H1 (cell line): ENCODE results near the gene DNAI1. TPM values are rescaled to one million over a fixed set of nuclear protein-coding genes. Genes with fewer than 3 reads are reported as not detected.

ENCODE experiments used
- CTCF ChIA-PET: fragments of 300-600 bp; sonication (Branson Sonifier 250); formaldehyde crosslinking; loops from one replicate; lab custom pipeline; 2021; ENCODE audit not compliant: partially characterized antibody; lab: Charles Lee
- POLR2A ChIA-PET: fragments of 300-600 bp; sonication (Branson Sonifier 250); formaldehyde crosslinking; loops from one replicate; lab custom pipeline; 2021; ENCODE audit warnings: inconsistent platforms; ENCODE audit not compliant: partially characterized antibody; lab: Charles Lee
- DNase-seq, 2 experiments: peaks; one replicate each; pipeline versions ENCODE4 v3.0.0 to v3.0.0-alpha.2; 2010 to 2022; ENCODE audit warnings: low spot score in 2 of 2, low read depth in 1 of 2, mixed read lengths in 1 of 2
- FAIRE-seq: peaks from 2 replicates; lab custom pipeline; 2011; peaks lifted over from hg19 to GRCh38; lab: Jason Lieb, UNC
- H2AFZ ChIP-seq: 2 replicates; pipeline ENCODE4 v1.8.1; 2012; ENCODE audit warnings: low read length, inconsistent platforms
- H2AK5ac ChIP-seq: 2 replicates; pipeline ENCODE4 v1.6.1; 2013; ENCODE audit warnings: low read depth, low read length
- H2BK120ac ChIP-seq: replicated peaks from 2 replicates; pipeline ENCODE3; 2013; ENCODE audit warnings: low read depth, low read length, inconsistent platforms
- H2BK12ac ChIP-seq: 2 replicates; pipeline ENCODE4 v1.6.1; 2013; ENCODE audit warnings: low read depth, low read length
- H2BK15ac ChIP-seq: 2 replicates; pipeline ENCODE4 v1.6.1; 2013; ENCODE audit warnings: low read length
- H2BK20ac ChIP-seq: 2 replicates; pipeline ENCODE4 v1.6.1; 2013; ENCODE audit warnings: low read length
- H2BK5ac ChIP-seq: 2 replicates; pipeline ENCODE4 v1.6.1; 2013; ENCODE audit warnings: low read depth, low read length
- H3K14ac ChIP-seq: 2 replicates; pipeline ENCODE4 v1.6.1; 2013; ENCODE audit warnings: inconsistent platforms; ENCODE audit not compliant: insufficient read length
- H3K18ac ChIP-seq: 2 replicates; pipeline ENCODE4 v1.6.1; 2013; ENCODE audit warnings: low read length; ENCODE audit errors: extremely low read depth
- H3K23ac ChIP-seq: 2 replicates; pipeline ENCODE4 v1.6.1; 2013; ENCODE audit warnings: inconsistent platforms; ENCODE audit not compliant: insufficient read length
- H3K23me2 ChIP-seq: 2 replicates; pipeline ENCODE4 v1.6.1; 2013; ENCODE audit warnings: low read depth, low read length
- H3K27ac ChIP-seq: 2 replicates; pipeline ENCODE4 v1.6.1; 2011; ENCODE audit warnings: low read depth, low read length, inconsistent platforms
- H3K27me3 ChIP-seq, 4 experiments: replicated peaks in 1 of 4; 1 replicate in 1 of 4; 2 replicates in 3 of 4; pipeline versions ENCODE4 v1.6.1 to v1.8.1; 2011 to 2013; ENCODE audit warnings: low read length in 3 of 4, mild to moderate bottlenecking in 3 of 4, inconsistent platforms in 2 of 4, mixed read lengths in 2 of 4, moderate library complexity in 1 of 4; ENCODE audit not compliant: control insufficient read depth in 3 of 4, insufficient read depth in 3 of 4; ENCODE audit errors: extremely low read depth in 1 of 4
- H3K36me3 ChIP-seq, 4 experiments: 2 replicates each; pipeline versions ENCODE4 v1.6.1 to v1.8.1; 2011 to 2013; ENCODE audit warnings: mild to moderate bottlenecking in 4 of 4, low read length in 3 of 4, moderate library complexity in 2 of 4, control low read depth in 1 of 4, inconsistent platforms in 1 of 4; ENCODE audit not compliant: insufficient read depth in 4 of 4, control insufficient read depth in 2 of 4
- H3K4ac ChIP-seq: replicated peaks from 2 replicates; pipeline ENCODE3; 2013; ENCODE audit warnings: low read length, low read depth, mixed read lengths, inconsistent platforms; ENCODE audit not compliant: insufficient read length
- H3K4me1 ChIP-seq, 4 experiments: replicated peaks in 1 of 4; 1 replicate in 1 of 4; 2 replicates in 3 of 4; pipeline versions ENCODE4 v1.6.1 to v1.8.1; 2011 to 2013; ENCODE audit warnings: low read length in 3 of 4, inconsistent platforms in 2 of 4, mixed read lengths in 1 of 4; ENCODE audit not compliant: insufficient read depth in 4 of 4, control insufficient read depth in 3 of 4
- H3K4me2 ChIP-seq, 2 experiments: 2 replicates each; pipeline versions ENCODE4 v1.6.1 to v1.8.1; 2011 to 2013; ENCODE audit warnings: low read depth in 2 of 2, low read length in 2 of 2, control low read depth in 1 of 2, inconsistent platforms in 1 of 2, mild to moderate bottlenecking in 1 of 2; ENCODE audit not compliant: insufficient read depth in 1 of 2
- H3K4me3 ChIP-seq, 4 experiments: fragments of 200-600, 300-600 bp in 1 of 4; sonication (generic), shearing (Covaris generic), sonication (Bioruptor Twin) in 1 of 4; 2 replicates each; pipeline versions ENCODE4 v1.5.1 to v1.8.1; 2011 to 2016; ENCODE audit warnings: low read length in 4 of 4, low read depth in 3 of 4, control low read depth in 2 of 4, inconsistent platforms in 2 of 4, mild to moderate bottlenecking in 2 of 4, mixed read lengths in 1 of 4, moderate library complexity in 1 of 4; ENCODE audit not compliant: insufficient read depth in 2 of 4; ENCODE audit errors: extremely low read depth in 1 of 4
- H3K56ac ChIP-seq: replicated peaks from 2 replicates; pipeline ENCODE3; 2013; ENCODE audit warnings: low read depth, mild to moderate bottlenecking, mixed read lengths, low read length, inconsistent platforms; ENCODE audit not compliant: insufficient read length
- H3K79me1 ChIP-seq: 2 replicates; pipeline ENCODE4 v1.6.1; 2013; ENCODE audit warnings: low read depth, low read length, control low read depth
- H3K79me2 ChIP-seq, 2 experiments: 2 replicates each; pipeline versions ENCODE4 v1.6.1 to v1.8.1; 2012 to 2013; ENCODE audit warnings: low read length in 2 of 2, mild to moderate bottlenecking in 2 of 2, inconsistent platforms in 1 of 2; ENCODE audit not compliant: insufficient read depth in 2 of 2, control insufficient read depth in 1 of 2
- H3K9ac ChIP-seq, 4 experiments: replicated peaks in 1 of 4; 1 replicate in 1 of 4; 2 replicates in 3 of 4; pipeline versions ENCODE4 v1.6.1 to v1.8.1; 2011 to 2013; ENCODE audit warnings: low read depth in 3 of 4, low read length in 3 of 4, control low read depth in 2 of 4, mild to moderate bottlenecking in 2 of 4, moderate library complexity in 2 of 4, inconsistent platforms in 1 of 4; ENCODE audit errors: extremely low read depth in 1 of 4
- H3K9me3 ChIP-seq, 2 experiments: 2 replicates each; pipeline versions ENCODE4 v1.6.1 to v1.8.1; 2012 to 2013; ENCODE audit warnings: mild to moderate bottlenecking in 2 of 2, moderate library complexity in 2 of 2, control low read depth in 1 of 2, inconsistent platforms in 1 of 2, low read depth in 1 of 2, low read length in 1 of 2, mixed read lengths in 1 of 2; ENCODE audit not compliant: insufficient read depth in 2 of 2
- H4K20me1 ChIP-seq, 2 experiments: replicated peaks in 1 of 2; 2 replicates each; pipeline versions ENCODE3 to v1.8.1; 2011 to 2013; ENCODE audit warnings: inconsistent platforms in 2 of 2, low read length in 2 of 2, mild to moderate bottlenecking in 1 of 2; ENCODE audit not compliant: insufficient read depth in 2 of 2, control insufficient read depth in 1 of 2
- H4K5ac ChIP-seq: 2 replicates; pipeline ENCODE4 v1.6.1; 2013; ENCODE audit warnings: low read length, low read depth, mixed read lengths, inconsistent platforms; ENCODE audit not compliant: insufficient read length
- H4K8ac ChIP-seq: 2 replicates; pipeline ENCODE4 v1.8.0; 2013; ENCODE audit warnings: mild to moderate bottlenecking, moderate library complexity, low read length, inconsistent platforms; ENCODE audit not compliant: insufficient read depth; ENCODE audit errors: extremely low read depth
- H4K91ac ChIP-seq: replicated peaks from 2 replicates; pipeline ENCODE3; 2013; ENCODE audit warnings: low read length, mixed read lengths, inconsistent platforms; ENCODE audit not compliant: insufficient read length
- E2F6 ChIP-seq: IDR thresholded peaks from 2 replicates; pipeline ENCODE4 v1.6.1; 2012; ENCODE audit warnings: inconsistent platforms
- EP300 ChIP-seq, 2 experiments: IDR thresholded peaks; 1 replicate in 1 of 2; 2 replicates in 1 of 2; pipeline ENCODE4 v1.6.1; 2011 to 2012; ENCODE audit warnings: low read depth in 2 of 2, low read length in 2 of 2, mild to moderate bottlenecking in 2 of 2, borderline replicate concordance in 1 of 2, inconsistent platforms in 1 of 2, moderate library complexity in 1 of 2
- GTF2F1 ChIP-seq: IDR thresholded peaks from 2 replicates; pipeline ENCODE4 v1.6.1; 2012; ENCODE audit warnings: low read depth, low read length, improper control_type of control experiment, borderline replicate concordance
- HDAC6 ChIP-seq: IDR thresholded peaks from one replicate; pipeline ENCODE4 v1.7.1; 2012; ENCODE audit warnings: low read depth, mild to moderate bottlenecking, inconsistent platforms, low read length, moderate library complexity
- POLR2AphosphoS5 ChIP-seq: IDR thresholded peaks from 2 replicates; pipeline ENCODE4 v1.6.1; 2011; ENCODE audit warnings: low read depth, low read length
- SIN3A ChIP-seq, 2 experiments: IDR thresholded peaks in 1 of 2; conservative IDR thresholded peaks in 1 of 2; 2 replicates each; pipeline ENCODE4 v1.6.1; 2011 to 2012; ENCODE audit warnings: low read length in 2 of 2, improper control_type of control experiment in 1 of 2, low read depth in 1 of 2, mild to moderate bottlenecking in 1 of 2
- SRF ChIP-seq: IDR thresholded peaks from 2 replicates; pipeline ENCODE4 v1.6.1; 2011; ENCODE audit warnings: mild to moderate bottlenecking, low read depth, low read length, moderate library complexity
- TAF1 ChIP-seq: IDR thresholded peaks from 2 replicates; pipeline ENCODE4 v1.6.1; 2011; ENCODE audit warnings: mild to moderate bottlenecking, low read depth, low read length
- WGBS, 2 experiments: shearing (Covaris generic) in 1 of 2; methylation state at CpG; one replicate each; pipeline versions ENCODE4 v1.1.6 to v1.1.7; 2013 to 2015; ENCODE audit warnings: low lambda C conversion rate in 2 of 2, mixed read lengths in 2 of 2, inconsistent platforms in 1 of 2, low coverage in 1 of 2, missing lambda C conversion rate in 1 of 2; ENCODE audit not compliant: insufficient replicate concordance in 2 of 2, insufficient coverage in 1 of 2, insufficient read length in 1 of 2; ENCODE audit errors: extremely low coverage in 1 of 2, missing lambda C conversion rate in 1 of 2; 5-methylcytosine and 5-hydroxymethylcytosine counted together
- polyA plus RNA-seq, 7 experiments: library from polyadenylated mRNA; depleted of rRNA in 3 of 7; stranded (reverse) in 5 of 7; unstranded in 2 of 7; fragments of >200 nt in 5 of 7; fragments of 200-250 nt in 2 of 7; gene quantifications; 1 replicate in 5 of 7; 2 replicates in 1 of 7; 4 replicates in 1 of 7; pipeline versions ENCODE4 v1.2.1 to v1.2.3, GENCODE V29; 2011 to 2013; ENCODE audit warnings: missing spikeins in 2 of 7, mixed read lengths in 2 of 7
- total RNA-seq: library from RNA; stranded (reverse); fragmentation: NEBNext Ultra II Directional; extraction: Animal tissue kit (Norgen Biotek cat#: 25700); gene quantifications from 2 replicates; pipeline ENCODE4 v1.2.1, GENCODE V29; 2021

Gene DNAI1
- total and polyA plus RNA-seq, 2 of the 8 experiments (the other 6 are each of a cell fraction or from before 2014, with no cell fraction given) = 0.37 to 0.54 TPM

- no peak overlapping the region for H3K4me2 ChIP-seq
- no peaks in the 10 kb centered on the region for H3K23me2 ChIP-seq
- H3K56ac ChIP-seq = no peak overlapping the region
- H2AK5ac ChIP-seq = no peak overlapping the region
- no peaks in the 10 kb centered on the region for H3K79me2 ChIP-seq
- H4K91ac ChIP-seq = no peak overlapping the region
- TF ChIP-seq E2F6 (no peak), EP300 (IDR thresholded peaks at IDR 0.05; ENCODE audit: borderline replicate concordance in 1 of 2, low read depth in 2 of 2, low read length in 2 of 2) (no peak), POLR2AphosphoS5 (no peak), TAF1 (no peak), SIN3A (conservative IDR thresholded peaks at IDR 0.05 in 1 of 2, IDR thresholded peaks at IDR 0.05 in 1 of 2; ENCODE audit: low read depth in 1 of 2, low read length in 2 of 2) (no peak), SRF (no peak), GTF2F1 (no peak), HDAC6 (no peak)
- no peak overlapping the region for H3K27ac ChIP-seq
- no peak overlapping the region for H2BK5ac ChIP-seq
- no peaks in the 10 kb centered on the region for H4K20me1 ChIP-seq
- ChIA-PET POLR2A (interaction anchor here (2.0 kb wide), 1 partner anchor 13 kb away, joined by 6 read pairs; no protein-coding TSS in a partner anchor), CTCF (interaction anchor here (0.9 to 8.8 kb wide), 36 partner anchors 10 to 167 kb away, joined by 3 to 114 read pairs (median 8); partner anchors contain the start of genes DCTN3, DNAI1, ENHO and FAM219A)
- H3K9me3 ChIP-seq = no peaks in the 10 kb centered on the region
- no peak overlapping the region for H2BK120ac ChIP-seq
- no peak overlapping the region for H2BK15ac ChIP-seq
- no peaks in the 10 kb centered on the region for H3K36me3 ChIP-seq
- DNase-seq (no peak), FAIRE-seq (no peak)
- H3K18ac ChIP-seq = no peak overlapping the region
- H2AFZ ChIP-seq = no peak overlapping the region
- H3K23ac ChIP-seq = no peak overlapping the region
- H2BK20ac ChIP-seq = no peak overlapping the region
- 0 out of 7 replicates have a peak, but pooled peaks cover 0 to 3% (median 0%) of the 10 kb centered on the region in 4 experiments for H3K4me1 ChIP-seq
- H4K8ac ChIP-seq = no peak overlapping the region
- no peak overlapping the region for H3K14ac ChIP-seq
- no peak overlapping the region for H3K4me3 ChIP-seq
- WGBS, 2 experiments = 77% methylated on average over 2 of the region's 2 CpGs; no CpG with 5 or more reads in 1 of the 2 experiments
- no peaks in the 10 kb centered on the region for H3K79me1 ChIP-seq
- H3K27me3 ChIP-seq = no peaks in the 10 kb centered on the region
- no peak overlapping the region for H4K5ac ChIP-seq
- H3K9ac ChIP-seq = no peak overlapping the region
- H2BK12ac ChIP-seq = no peak overlapping the region
- H3K4ac ChIP-seq = no peak overlapping the region
These were observed 42.8 kb downstream of the DNAI1 start for GRCh38 chr9:34501372-34501771.
